Natural killer cell (primary cell): Measurements from ENCODE around the gene NIPAL1. TPM values are rescaled to one million over a fixed set of nuclear protein-coding genes. Genes with fewer than 3 reads are reported as not detected.
A peak's percentile ranks its signal among the peaks of the same experiment; 100 is the strongest.

Source experiments
- ATAC-seq, 3 donors: fragments of 150-1000 bp in 2 of 3; fragments of 200-7000 bp in 1 of 3; cut with Tn5 transposase; 1 replicate in 1 of 3; 2 replicates in 2 of 3; pipeline ENCODE4 v1.10.0; 2021; ENCODE audit warnings: mild to moderate bottlenecking in 2 of 3, moderate library complexity in 2 of 3
- DNase-seq, 2 donors: peaks; one replicate each; pipeline versions ENCODE4 v3.0.0 to v3.0.0-alpha.2; 2013 to 2021; ENCODE audit warnings: mixed read lengths in 1 of 2
- H3K27ac ChIP-seq: one replicate; pipeline ENCODE4 v1.5.1; 2013; ENCODE audit warnings: mild to moderate bottlenecking, low read length
- H3K27me3 ChIP-seq: one replicate; pipeline ENCODE4 v1.6.1; 2013; ENCODE audit warnings: low read length; ENCODE audit not compliant: control insufficient read depth, insufficient read depth
- H3K36me3 ChIP-seq: one replicate; pipeline ENCODE4 v1.6.1; 2013; ENCODE audit warnings: low read length; ENCODE audit not compliant: control insufficient read depth, insufficient read depth
- H3K4me1 ChIP-seq: one replicate; pipeline ENCODE4 v1.6.1; 2013; ENCODE audit warnings: low read length; ENCODE audit not compliant: control insufficient read depth, insufficient read depth
- H3K4me3 ChIP-seq: one replicate; pipeline ENCODE4 v1.5.1; 2013; ENCODE audit warnings: low read length
- H3K9me3 ChIP-seq: one replicate; pipeline ENCODE4 v1.6.1; 2013; ENCODE audit warnings: low read length; ENCODE audit not compliant: control insufficient read depth, insufficient read depth
- H3K27ac Mint-ChIP-seq, 2 donors: one replicate each; pipeline ENCODE4 v1.8.0; 2022; ENCODE audit warnings: mild to moderate bottlenecking in 2 of 2, mixed read lengths in 2 of 2, moderate library complexity in 1 of 2
- H3K27me3 Mint-ChIP-seq, 2 donors: one replicate each; pipeline ENCODE4 v1.8.0; 2022; ENCODE audit warnings: low read depth in 2 of 2, mixed read lengths in 2 of 2
- H3K36me3 Mint-ChIP-seq: one replicate; pipeline ENCODE4 v1.8.0; 2022; ENCODE audit warnings: mixed read lengths
- H3K4me1 Mint-ChIP-seq, 2 donors: one replicate each; pipeline ENCODE4 v1.8.0; 2022; ENCODE audit warnings: mixed read lengths in 2 of 2
- H3K4me3 Mint-ChIP-seq: one replicate; pipeline ENCODE4 v1.8.0; 2022; ENCODE audit warnings: mild to moderate bottlenecking, moderate library complexity, mixed read lengths
- H3K9me3 Mint-ChIP-seq, 2 donors: one replicate each; pipeline ENCODE4 v1.8.0; 2022; ENCODE audit warnings: mixed read lengths in 2 of 2
- CTCF ChIP-seq: fragments of 200-600 bp; IDR thresholded peaks from one replicate; pipeline ENCODE4 v1.8.0; 2022; ENCODE audit warnings: antibody characterized with exemption
- WGBS: methylation state at CpG from one replicate; pipeline ENCODE4 v1.1.7; 2013; ENCODE audit warnings: missing lambda C conversion rate; ENCODE audit not compliant: insufficient coverage; 5-methylcytosine and 5-hydroxymethylcytosine counted together
- intact Hi-C: fragments of 100-400 bp; cut with micrococcal nuclease; formaldehyde crosslinking; loops from one replicate; pipeline ENCODE4 v1.14.2; 2022
- total RNA-seq, 4 donors: library from RNA; stranded (reverse); fragments of 120-200 nt in 1 of 4; gene quantifications; one replicate each; pipeline versions ENCODE4 v1.2.3 to v1.2.4, GENCODE V29; 2013 to 2022

The NIPAL1 gene
- total RNA-seq, 3 donors from 2014 or later (not counting 1 experiment from before 2014, with no cell fraction given), result 1.4 TPM; not detected in 2

- DNase-seq, result no peak
- 85% methylated on average over 3 of the region's 5 CpGs for WGBS
- TF ChIP-seq CTCF, result no peak
- Mint-ChIP-seq H3K27ac (peak overlapping the region; percentile 4 to 73), H3K4me3 (no peak overlapping the region), H3K9me3 (no peaks in the 10 kb centered on the region), H3K36me3 (peaks cover 19% of the 10 kb centered on the region), H3K27me3 (no peaks in the 10 kb centered on the region), H3K4me1 (peaks cover 60 to 68% of the 10 kb centered on the region in 2 donors)
- H3K36me3 ChIP-seq, result peaks cover 84% of the 10 kb centered on the region
- H3K27ac ChIP-seq, result no peak overlapping the region
- peaks cover 2% of the 10 kb centered on the region for H3K4me1 ChIP-seq
- no peak for ATAC-seq
- H3K9me3 ChIP-seq, result no peaks in the 10 kb centered on the region
- intact Hi-C loops, result no loop called here
- no peaks in the 10 kb centered on the region for H3K27me3 ChIP-seq
- no peak overlapping the region for H3K4me3 ChIP-seq
Observed at GRCh38 chr4:48078862-48079655, 62.5 kb downstream of the NIPAL1 start.

GRCh38 chr4:48079972-48080391 lies 63.4 kb downstream of the NIPAL1 start:
- intact Hi-C loops, result no loop called here
- Histone ChIP-seq H3K9me3 (no peaks in the 10 kb centered on the region), H3K27me3 (no peaks in the 10 kb centered on the region), H3K4me1 (peaks cover 2% of the 10 kb centered on the region), H3K27ac (no peak overlapping the region), H3K36me3 (peaks cover 84% of the 10 kb centered on the region), H3K4me3 (no peak overlapping the region)
- TF ChIP-seq CTCF, result no peak
- Mint-ChIP-seq H3K27ac (peak overlapping the region; percentile 4 to 73), H3K4me3 (no peak overlapping the region), H3K4me1 (peaks cover 57 to 69% of the 10 kb centered on the region in 2 donors), H3K27me3 (no peaks in the 10 kb centered on the region), H3K36me3 (peaks cover 20% of the 10 kb centered on the region), H3K9me3 (no peaks in the 10 kb centered on the region)
- 60% methylated on average over 1 of the region's 3 CpGs for WGBS
- ATAC-seq (no peak), DNase-seq (no peak)

- DNase-seq (no peak), ATAC-seq (no peak)
- Histone ChIP-seq H3K4me3 (no peak overlapping the region), H3K9me3 (no peaks in the 10 kb centered on the region), H3K4me1 (peaks cover 12% of the 10 kb centered on the region), H3K27ac (no peak overlapping the region), H3K27me3 (no peaks in the 10 kb centered on the region), H3K36me3 (peaks cover 85% of the 10 kb centered on the region)
- Mint-ChIP-seq H3K4me3 (no peak overlapping the region), H3K9me3 (no peaks in the 10 kb centered on the region), H3K36me3 (peaks cover 30% of the 10 kb centered on the region), H3K27ac (peak overlapping the region; percentile 52 to 73), H3K4me1 (peaks cover 69 to 79% of the 10 kb centered on the region in 2 donors), H3K27me3 (no peaks in the 10 kb centered on the region)
- intact Hi-C loops, result no loop called here
- WGBS, result no CpG with 5 or more reads among the region's 1 CpG
- no peak for TF ChIP-seq CTCF
Observed at GRCh38 chr4:48081196-48081595, 64.6 kb downstream of the NIPAL1 start.

GRCh38 chr4:48082956-48083355 lies 66.4 kb downstream of the NIPAL1 start:
- no peak for ATAC-seq
- no peak for DNase-seq
- 88% methylated on average over 2 of the region's 2 CpGs for WGBS
- H3K9me3 Mint-ChIP-seq, result no peaks in the 10 kb centered on the region
- Histone ChIP-seq H3K4me1 (peaks cover 15% of the 10 kb centered on the region), H3K4me3 (no peak overlapping the region), H3K27ac (no peak overlapping the region), H3K27me3 (no peaks in the 10 kb centered on the region), H3K9me3 (no peaks in the 10 kb centered on the region), H3K36me3 (peaks cover 80% of the 10 kb centered on the region)
- no peaks in the 10 kb centered on the region for H3K27me3 Mint-ChIP-seq
- intact Hi-C loops, result no loop called here
- peaks cover 38% of the 10 kb centered on the region for H3K36me3 Mint-ChIP-seq
- H3K27ac Mint-ChIP-seq, result peak overlapping the region; percentile 52 to 73
- no peak for TF ChIP-seq CTCF
- H3K4me3 Mint-ChIP-seq, result no peak overlapping the region
- peaks cover 65 to 72% of the 10 kb centered on the region in 2 donors for H3K4me1 Mint-ChIP-seq
